ENCODE measurements around the gene FBN2. TPM values are rescaled to one million over a fixed set of nuclear protein-coding genes. Genes with fewer than 3 reads are reported as not detected.

Gene FBN2
- total and polyA plus RNA-seq, 8 donors, result 2.7 to 64.3 (median 54.3) TPM

GRCh38 chr5:128528126-128528525, 9.9 kb downstream of the FBN2 start:
- DNase-seq, result no peak
- intact Hi-C loops (cut with DNase I), result no loop called here
- Histone ChIP-seq H3K27ac (no peak overlapping the region), H3K27me3 (no peaks in the 10 kb centered on the region), H3K9me3 (no peaks in the 10 kb centered on the region), H3K36me3 (no peaks in the 10 kb centered on the region), H3K4me3 (no peak overlapping the region), H3K4me1 (peaks cover 0 to 5% of the 10 kb centered on the region in 2 donors)
- TF ChIP-seq CTCF (IDR thresholded peaks at IDR 0.05), result no peak
- no peak for ATAC-seq

- no peaks in the 10 kb centered on the region for H3K27me3 ChIP-seq
- H3K4me3 ChIP-seq, result no peak overlapping the region
- H3K36me3 ChIP-seq, result no peaks in the 10 kb centered on the region
- no peak for TF ChIP-seq CTCF (IDR thresholded peaks at IDR 0.05)
- DNase-seq (no peak), ATAC-seq (no peak)
- intact Hi-C loops (cut with DNase I), result no loop called here
- H3K4me1 ChIP-seq, result peaks cover 0 to 5% of the 10 kb centered on the region in 2 donors
- H3K9me3 ChIP-seq, result no peaks in the 10 kb centered on the region
- no peak overlapping the region for H3K27ac ChIP-seq
Observed at GRCh38 chr5:128527077-128527476, 11.0 kb downstream of the FBN2 start.

GRCh38 chr5:128522336-128522735, 15.7 kb downstream of the FBN2 start:
- Histone ChIP-seq H3K27me3 (no peaks in the 10 kb centered on the region), H3K4me1 (no peaks in the 10 kb centered on the region), H3K27ac (no peak overlapping the region), H3K4me3 (no peak overlapping the region), H3K36me3 (no peaks in the 10 kb centered on the region), H3K9me3 (no peaks in the 10 kb centered on the region)
- intact Hi-C loops (cut with DNase I), result no loop called here
- no peak for ATAC-seq
- TF ChIP-seq CTCF (IDR thresholded peaks at IDR 0.05), result no peak
- DNase-seq, result no peak

GRCh38 chr5:128519827-128520226, 18.2 kb downstream of the FBN2 start:
- Histone ChIP-seq H3K27ac (no peak overlapping the region), H3K4me1 (no peaks in the 10 kb centered on the region), H3K4me3 (no peak overlapping the region), H3K36me3 (no peaks in the 10 kb centered on the region), H3K9me3 (no peaks in the 10 kb centered on the region), H3K27me3 (no peaks in the 10 kb centered on the region)
- DNase-seq (no peak), ATAC-seq (no peak)
- TF ChIP-seq CTCF (IDR thresholded peaks at IDR 0.05), result no peak
- intact Hi-C loops (cut with DNase I), result no loop called here

GRCh38 chr5:128516978-128517377, 21.1 kb downstream of the FBN2 start:
- ATAC-seq (no peak), DNase-seq (no peak)
- Histone ChIP-seq H3K27me3 (no peaks in the 10 kb centered on the region), H3K4me3 (no peak overlapping the region), H3K9me3 (no peaks in the 10 kb centered on the region), H3K4me1 (no peaks in the 10 kb centered on the region), H3K27ac (no peak overlapping the region), H3K36me3 (no peaks in the 10 kb centered on the region)
- intact Hi-C loops (cut with DNase I), result no loop called here
- TF ChIP-seq CTCF (IDR thresholded peaks at IDR 0.05), result no peak
